HuH-7 (cell line): ENCODE measurements around the gene CMTM7.

ENCODE experiments used
- DNase-seq: peaks from one replicate; pipeline ENCODE4 v3.0.0; 2011; ENCODE audit warnings: low spot score

CMTM7 gene, protein sequence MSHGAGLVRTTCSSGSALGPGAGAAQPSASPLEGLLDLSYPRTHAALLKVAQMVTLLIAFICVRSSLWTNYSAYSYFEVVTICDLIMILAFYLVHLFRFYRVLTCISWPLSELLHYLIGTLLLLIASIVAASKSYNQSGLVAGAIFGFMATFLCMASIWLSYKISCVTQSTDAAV

DNA sequence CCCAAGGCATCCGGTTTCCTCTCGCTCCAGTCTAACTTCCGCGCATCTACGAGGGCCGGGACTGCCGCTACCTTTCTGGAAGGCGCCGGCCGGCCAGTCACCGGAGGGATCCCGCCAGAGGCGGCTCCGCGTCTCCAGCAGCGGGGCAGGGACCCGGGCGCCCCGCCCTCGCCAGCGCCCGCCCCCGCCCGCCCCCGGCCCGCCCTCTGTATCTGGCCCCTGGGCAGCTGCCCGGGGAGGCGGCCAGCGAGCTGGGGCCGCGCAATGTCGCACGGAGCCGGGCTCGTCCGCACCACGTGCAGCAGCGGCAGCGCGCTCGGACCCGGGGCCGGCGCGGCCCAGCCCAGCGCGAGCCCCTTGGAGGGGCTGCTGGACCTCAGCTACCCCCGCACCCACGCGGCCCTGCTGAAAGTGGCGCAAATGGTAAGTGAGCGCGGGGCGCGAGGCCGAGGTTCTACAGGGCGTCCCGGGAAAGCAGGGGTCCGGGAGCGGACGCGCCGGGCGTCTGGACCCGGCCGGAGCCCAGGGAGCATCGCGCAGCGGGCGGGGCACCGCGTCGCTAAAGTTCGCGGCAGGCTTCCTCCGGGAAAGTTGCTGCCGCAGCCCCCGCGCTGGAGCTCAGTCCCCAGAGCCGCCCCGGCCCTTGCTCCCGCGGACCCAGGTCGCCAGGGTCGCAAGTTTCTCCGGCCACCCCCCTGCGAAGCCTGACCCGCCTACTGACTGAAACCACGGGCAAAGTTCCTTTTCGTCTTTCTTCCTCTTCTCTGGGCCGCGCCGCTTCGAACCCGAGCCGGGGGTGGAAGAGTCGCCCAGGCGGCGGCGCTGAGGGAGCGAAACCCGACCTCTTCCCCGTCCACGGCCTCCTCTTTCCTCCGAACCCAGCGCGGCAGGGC is at the start of gene CMTM7:
CMTM7 (plus strand) TSS at position 211 of the 893 bp plus-strand sequence; CDS start at position 265, 54 bp downstream.
- DNase-seq, result peak; percentile 93

DNA sequence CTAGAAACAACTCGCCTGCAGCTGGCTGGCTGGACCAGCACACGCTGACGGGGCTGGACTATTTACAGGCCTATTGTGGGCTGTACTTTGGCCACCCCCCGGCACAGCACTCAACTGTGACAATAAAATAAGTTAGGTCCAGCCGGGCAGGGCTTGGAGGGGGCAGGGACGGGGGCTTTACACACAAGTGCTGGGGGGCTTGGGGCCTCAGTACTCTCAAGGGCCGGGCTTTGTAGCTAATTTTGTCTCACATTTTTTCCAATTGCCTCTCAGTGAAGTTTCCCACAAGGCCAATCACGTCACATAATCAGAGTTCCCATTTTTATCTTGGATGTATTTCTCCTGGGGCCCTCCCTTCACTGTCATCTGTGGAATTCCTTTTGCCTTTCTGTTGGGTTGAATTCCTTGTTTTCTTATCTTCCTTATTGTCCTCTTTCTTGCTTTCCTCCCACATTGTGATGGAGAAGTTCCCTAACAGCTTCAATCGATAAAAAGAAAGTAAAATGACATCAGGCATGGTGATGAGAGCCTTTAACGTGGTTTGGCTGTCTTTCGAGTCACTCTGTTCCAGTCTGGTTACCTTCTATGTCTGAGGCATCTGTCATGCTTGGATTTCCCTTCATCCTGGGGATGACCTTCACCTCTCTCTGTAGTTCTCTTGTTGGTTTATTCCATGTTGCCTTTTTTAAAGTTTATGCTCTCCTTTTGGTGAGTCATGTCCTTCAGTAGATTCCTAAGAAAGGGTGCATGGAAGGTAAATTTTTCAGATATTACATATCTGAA is 44.1 kb upstream of the CMTM7 start:
- DNase-seq, result peak; percentile 50

DNA sequence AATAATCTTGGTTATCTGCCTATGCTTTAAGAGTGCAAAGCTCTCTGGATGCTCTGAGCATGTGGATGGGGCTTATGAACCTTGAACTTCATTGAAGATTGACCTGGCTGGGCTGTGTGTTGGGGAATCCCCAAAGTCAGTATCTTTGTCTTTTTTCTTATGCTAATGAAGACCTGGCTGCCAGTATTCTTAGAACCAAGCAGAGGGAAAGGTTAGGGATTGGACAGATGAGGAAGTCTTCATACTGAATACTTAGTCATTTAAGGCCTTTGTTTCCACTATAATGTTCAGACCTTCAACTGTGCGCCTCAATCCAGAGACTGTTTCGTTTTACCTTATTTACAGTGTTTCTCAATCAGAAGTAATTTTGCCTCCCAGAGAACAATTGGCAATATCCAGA is 42.5 kb upstream of the CMTM7 start:
- no peak for DNase-seq

DNA sequence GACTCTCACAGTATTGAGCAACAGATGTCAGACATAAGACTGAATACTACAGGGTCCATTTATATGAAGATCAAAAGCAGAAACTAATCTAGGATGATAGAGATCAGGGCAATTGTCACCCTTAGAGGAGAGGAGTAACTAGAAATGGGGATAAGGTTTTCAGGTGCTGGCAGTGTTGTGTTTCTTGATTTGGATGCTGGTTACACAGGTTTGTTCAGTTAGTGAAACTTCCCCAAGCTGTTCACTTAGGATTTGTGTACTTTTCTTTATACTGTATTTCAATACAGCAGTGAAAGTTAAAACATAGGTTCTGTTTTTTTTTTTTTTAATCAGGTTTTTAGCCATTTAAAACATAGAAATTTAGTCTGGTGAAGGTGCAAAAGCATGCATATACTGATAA is 39.1 kb upstream of the CMTM7 start:
- DNase-seq, result no peak

DNA sequence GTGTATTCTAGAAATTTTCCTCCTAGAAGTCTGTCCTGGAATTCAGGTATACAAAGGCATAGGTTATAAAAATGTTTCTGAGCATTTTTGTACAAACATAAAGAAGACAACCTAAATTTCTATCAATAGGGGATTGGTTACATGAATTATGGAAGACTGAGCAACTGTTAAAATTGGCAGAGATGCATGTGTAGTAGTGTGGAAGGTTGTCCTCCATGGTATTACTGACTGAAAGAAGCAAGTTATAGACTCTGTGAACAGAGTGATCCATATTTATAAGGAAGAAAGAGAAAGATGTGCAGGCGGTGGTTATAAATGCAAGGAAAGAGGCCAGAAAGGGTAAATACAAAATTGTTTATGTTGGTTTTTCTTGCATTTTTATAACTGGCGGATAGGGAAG is 38.3 kb upstream of the CMTM7 start:
- no peak for DNase-seq

DNA sequence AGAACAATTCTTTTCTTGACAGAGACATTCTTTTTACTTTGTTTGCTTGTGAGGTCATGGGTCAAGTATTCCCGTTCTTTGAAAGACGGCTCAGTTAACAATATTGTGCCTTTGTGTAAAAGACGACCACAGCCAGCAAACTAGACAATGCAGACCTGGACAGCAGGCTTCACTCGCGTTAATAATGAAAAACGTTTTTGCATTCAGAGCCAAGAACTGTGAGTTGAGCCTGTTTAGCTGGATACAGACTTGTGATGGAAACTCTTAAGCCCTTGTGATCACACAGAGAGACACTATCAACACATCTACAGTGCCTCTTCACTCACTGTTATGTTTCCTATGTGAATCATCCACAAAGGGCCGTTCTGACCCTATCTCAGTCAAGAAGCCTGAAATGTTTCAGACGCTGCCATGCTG is 37.3 kb upstream of the CMTM7 start:
- DNase-seq, result no peak

DNA sequence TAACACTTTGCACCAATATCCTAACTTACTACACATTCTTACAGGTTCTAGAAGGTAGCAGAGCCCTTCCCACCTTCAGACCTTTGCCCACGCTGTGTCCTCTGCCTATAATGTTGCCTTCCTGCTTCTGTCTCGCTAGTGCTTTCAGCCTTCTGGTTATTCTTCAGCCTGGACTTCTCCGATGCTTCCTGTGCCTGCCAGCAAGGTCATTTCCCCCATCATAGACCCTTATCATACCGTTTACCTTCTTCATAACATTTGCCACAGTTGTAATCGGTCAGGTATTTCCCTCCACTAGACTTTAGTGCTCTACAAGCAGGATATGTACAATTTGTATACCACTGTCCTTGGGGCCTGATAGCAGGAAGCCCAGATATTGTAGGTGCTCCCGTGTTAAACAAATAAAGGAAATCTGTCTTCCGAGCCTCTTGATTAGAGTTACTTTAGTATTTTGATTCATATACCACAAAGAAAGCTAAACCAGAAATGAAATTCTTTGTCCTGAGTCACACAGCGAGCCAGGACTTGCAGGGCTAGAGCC is 35.8 kb upstream of the CMTM7 start:
- no peak for DNase-seq

DNA sequence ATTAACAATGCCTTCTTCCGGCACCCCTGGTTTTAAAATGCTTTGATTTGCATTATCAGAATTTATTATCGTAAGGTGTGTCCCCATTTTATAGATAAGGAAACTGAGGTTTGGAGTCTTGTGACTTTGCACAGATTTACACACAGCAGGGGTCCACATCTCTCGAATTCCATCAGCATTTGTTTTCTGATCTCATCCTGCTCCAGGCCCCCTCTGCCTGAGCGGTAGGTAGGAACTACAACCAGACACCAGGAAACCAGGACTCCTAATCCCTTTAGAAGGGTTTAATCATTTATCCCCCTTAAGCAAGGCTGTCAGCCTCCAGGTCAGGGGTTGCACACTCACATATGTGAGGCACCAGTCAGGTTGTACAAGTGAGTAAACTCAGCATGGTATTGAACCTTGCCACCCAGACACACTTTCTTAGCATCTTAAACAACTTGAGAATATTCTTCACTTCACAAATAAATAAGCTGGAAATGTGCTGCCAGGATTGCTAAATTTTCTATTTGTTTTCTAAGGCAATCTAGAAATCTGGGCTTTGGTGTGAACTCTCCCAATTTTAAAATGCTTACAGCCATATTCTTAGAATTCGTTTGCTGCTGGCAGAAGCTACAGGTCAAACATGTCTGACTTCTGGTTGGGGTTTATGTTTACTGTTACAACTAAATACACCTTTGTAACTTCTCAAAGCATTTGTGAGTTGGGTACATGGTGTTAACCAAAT is 31.7 kb upstream of the CMTM7 start:
- DNase-seq, result peak; percentile 45

DNA sequence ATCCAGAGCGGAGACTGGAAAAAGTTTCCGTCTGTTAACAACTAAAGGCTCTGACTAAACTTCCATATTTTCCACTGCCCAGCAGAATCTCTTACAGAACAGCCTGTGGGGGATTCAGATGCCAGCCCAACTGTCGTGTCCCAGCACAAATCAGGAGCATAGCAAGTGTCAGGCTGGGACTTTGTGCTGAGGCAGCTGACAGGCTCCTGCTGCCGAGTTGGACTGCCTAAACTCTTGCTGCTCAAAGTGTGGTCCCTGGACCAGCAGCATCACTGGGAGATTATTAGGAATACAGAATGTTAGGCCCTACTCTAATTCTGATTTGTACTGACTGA is 31.2 kb upstream of the CMTM7 start:
- DNase-seq, result no peak

DNA sequence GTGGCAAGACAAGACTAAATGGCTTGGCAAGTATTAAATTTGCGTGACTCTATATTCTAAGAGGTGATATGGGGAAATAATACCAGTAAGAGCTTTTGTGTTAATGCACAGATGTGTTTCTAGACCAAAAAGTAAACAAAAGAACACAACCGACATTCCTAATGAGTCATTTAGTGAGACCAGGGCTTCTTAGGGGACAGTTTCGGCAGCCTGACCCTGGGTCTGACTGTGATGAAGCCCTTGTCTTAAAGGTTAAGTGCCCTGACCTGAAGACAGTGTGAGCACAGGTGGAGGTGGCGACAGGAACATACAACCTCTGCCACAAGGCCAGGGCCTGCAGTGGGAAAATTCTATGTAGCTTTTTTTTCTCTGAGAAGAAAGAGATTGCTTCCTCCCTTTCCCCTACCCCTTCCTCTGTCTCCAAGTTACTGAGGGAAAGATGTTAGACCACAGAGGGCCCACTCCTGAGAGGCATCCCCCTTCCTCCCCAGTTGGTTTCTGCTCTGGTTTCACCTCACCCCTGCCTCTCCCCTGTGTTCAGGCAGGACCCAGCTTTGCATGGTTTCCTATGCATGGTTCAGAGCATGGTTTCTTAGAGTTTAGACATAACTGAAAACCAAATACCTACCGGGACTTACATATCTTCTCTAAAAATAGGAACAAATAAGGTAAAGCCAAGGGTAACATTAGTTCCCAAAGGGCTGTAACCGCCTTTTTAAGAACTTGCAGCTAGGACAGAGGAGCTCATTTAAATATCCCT is 24.8 kb upstream of the CMTM7 start:
- no peak for DNase-seq

DNA sequence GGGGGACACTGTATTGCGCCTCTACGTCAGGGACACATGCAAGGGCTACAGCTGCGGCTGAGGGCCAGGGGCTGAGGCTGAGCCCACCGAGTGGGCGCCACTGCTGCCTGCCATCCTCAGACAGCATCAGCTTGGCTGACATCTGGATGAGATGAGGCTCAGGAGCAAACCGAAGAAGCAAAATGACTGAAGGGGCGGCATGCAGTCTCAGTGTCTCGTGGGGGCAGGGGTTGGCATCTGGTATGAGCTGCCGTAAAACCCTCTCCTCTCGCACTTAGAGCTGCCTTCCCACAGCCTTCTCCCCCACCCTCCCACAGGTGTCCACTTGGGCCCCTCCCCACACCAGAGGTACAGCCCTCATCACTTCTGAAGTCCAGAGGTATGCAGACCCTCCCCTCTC is 24.2 kb upstream of the CMTM7 start:
- no peak for DNase-seq

DNA sequence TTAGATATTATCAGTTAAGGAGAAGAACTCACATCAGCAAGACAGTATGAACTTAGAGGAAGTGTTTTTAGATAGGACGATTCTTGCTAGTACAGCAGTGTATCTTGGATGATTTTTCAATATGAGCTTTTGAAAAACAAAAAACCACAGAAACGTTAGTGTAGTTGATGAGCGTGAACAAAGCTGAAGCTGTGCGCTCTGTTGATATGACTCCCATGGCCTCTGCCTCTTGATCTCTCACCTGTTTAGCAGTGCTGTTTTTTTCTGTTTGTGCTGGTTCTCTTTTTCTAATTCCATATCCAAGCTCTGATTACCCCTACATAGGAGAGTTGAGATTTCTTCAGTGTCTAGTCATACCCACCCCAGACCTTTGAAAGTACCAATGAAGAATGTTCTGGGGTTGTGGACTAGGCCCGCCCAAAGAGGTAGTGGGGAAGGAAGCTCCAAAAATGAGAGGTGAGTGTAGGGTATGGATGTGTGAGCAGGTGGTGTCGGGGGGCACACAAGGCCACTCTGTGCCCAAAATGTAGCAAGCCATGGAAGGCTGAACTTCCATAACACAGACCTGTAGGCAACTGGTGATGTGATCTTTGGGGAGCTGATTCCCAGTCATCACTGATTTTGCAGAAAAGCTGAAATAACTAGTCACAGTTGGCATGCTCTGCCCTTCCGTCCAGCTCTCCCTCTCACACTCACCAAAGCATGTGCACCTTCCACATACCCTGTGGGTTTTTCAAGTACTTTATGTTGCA is 20.0 kb upstream of the CMTM7 start:
- no peak for DNase-seq

DNA sequence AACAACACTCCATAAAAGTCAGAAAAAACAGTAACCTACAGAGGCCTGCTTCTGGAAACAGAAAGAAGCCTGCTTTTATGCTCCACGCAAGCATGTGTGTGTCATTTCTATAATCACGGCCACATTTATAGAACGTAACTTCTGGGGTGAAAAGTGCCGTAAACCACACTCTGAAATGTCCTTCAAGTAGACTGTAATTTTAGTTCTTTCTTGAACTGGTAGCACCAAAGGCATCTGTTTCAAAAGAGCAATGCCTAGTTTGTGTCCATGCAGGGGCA is 19.5 kb upstream of the CMTM7 start:
- no peak for DNase-seq

DNA sequence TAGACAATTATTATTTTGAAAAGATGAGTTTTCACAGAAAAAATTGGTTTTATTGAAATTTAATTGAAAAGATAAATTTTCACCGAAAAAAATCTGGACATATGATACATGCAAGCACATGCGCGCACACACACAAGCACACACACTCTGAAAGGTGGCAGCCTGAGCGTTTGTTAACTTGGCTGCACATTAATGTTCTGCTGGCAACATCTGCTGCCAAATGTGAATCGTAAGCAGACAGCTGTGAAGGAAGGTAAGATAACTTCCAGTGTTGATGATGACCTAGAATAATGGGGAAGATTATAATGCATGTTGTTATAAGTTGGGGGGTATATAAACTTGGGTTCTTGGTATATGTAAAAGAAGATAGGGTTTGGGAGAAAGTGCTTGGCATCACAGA is 18.4 kb upstream of the CMTM7 start:
- DNase-seq, result no peak

DNA sequence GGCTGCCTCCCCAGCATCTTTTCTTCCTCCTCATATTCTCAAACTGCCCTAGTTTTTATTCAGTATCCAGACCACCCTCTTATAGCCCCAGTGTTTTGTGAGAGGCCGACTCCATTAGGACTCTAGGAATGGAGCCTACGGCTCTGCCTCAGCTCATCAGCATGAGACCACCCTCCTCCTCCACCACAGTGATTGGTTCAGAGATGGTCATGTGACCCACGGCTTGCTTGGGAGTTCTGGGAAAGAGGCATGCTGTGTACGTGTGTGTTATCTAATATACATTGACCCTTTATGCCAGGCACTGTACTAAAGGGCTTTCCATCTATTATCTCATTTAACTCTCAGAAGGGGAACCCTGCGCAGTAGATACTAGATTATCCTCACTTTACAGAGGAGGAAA is 17.8 kb upstream of the CMTM7 start:
- no peak for DNase-seq

DNA sequence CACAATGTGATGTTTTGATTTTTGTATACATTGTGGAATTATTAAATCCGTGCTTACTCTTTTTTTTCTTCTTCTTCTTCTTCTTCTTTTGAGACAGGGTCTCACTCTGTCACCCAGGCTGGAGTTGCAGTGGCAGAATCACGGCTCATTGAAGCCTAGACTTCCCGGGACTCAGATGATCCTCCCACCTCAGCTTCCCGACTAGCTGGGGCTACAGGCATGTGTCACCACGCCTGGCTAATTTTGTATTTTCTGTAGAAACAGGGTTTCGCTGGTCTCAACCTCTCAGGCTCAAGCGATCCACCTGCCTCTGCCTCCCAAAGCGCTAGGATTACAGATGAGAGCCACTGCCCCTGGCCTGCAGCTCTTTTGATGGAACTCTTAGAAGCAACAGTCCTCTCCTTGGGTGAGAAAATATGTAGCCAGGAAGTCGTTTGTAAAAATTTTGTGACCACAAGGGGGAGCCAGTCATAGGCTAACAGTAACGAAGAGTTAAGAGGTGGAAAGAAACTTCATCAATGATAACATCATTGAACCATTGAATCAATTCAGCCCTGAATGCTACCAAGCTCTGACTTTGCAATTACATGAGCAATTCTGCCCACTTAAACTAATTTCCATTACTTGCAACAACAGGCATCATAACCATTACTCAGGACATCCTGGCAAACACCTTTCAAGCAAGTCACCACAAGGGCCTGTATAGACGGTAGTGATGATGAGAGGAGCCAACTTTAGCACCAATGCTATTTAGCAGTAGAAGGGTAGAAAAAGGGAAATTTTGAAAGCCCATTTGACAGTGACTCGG is 16.7 kb upstream of the CMTM7 start:
- DNase-seq, result peak; percentile 59

DNA sequence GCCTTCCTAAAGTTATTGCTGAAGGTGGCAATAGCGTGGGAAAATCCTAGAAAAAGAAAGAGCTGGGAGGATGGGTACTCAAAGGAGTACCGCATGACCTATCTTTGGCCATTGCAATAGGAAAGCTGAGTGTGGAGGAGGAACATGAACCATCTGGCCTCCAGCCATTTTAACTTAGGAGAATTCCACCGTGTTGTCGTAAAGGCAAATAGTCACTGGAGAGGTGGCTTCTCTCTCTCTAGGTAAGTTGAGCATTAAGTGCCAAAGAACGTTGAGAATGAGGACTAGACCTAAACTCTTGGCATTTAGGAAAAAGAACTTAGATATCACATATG is 16.1 kb upstream of the CMTM7 start:
- DNase-seq, result no peak

DNA sequence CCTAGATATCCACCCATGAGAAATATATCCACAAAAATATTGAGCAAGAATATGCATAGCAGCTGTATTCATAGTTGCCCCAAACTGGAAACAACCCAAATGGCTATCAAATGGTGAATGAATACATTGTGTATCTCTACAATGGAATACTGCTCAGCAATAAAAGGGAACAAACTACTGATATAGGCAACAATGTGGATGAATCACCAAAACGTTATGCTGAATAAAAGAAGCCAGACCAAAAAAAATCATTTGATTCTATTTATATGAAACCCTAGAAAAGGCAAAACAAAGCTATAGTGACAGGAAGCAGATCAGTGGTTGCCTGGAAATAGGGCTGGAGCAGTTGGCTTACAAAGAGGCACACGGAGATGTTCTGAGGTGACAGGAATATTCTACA is 15.5 kb upstream of the CMTM7 start:
- DNase-seq, result no peak

DNA sequence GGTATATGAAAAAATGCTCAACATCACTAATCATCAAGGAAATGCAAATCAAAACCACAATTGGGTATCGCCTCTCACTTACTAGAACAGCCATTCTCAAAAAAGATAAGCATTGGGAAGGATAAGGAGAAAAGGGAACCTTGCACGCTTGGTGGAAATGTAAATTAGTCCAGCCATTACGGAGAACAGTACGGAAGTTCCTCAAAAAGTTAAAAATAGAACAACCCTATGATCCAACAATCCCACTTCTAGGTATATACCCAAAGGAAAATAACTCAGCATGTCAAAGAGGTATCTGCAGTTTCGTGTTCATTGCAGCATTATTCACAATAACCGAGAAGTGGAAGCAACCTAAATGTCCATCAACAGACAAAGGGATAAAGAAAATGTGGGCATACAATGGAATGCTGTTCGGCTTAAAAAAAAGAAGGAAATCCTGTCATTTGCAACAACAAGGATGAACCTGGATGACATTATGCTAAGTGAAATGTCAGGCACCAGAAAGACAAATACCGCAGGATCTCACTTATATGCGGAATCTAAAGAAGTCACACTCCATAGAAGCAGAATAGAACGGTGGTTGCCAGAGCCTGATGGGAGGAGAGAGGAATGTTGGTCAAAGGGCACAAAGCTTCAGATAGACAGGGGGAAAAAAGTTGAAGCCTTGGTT is 11.7 kb upstream of the CMTM7 start:
- no peak for DNase-seq

DNA sequence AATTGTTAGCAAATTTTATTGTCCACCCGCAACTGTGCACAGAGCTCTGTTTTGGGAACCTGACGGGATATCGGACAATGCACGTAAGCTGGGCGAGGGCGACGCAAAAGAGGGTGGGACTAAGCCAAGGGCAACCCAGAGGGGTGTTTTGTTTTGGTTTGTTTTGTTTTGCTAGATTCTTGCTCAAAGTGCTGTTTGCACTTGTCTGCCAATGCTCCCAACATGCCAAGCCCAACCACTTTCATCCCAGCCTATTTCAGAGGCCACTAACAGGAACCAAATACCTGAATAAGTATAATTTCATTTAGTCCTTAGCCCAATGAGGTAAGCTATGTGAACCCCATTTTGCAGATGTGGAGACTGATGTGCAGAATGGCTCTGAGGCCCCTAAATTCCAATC is 9.7 kb upstream of the CMTM7 start:
- DNase-seq, result no peak
